22Rv1 (cell line): Measurements from ENCODE around the gene ADAMTS15.

ENCODE experiments used
- CTCF ChIP-seq: fragments of 450-650 bp; IDR thresholded peaks from 2 replicates; pipeline ENCODE4 v1.5.1; 2017; ENCODE audit warnings: mild to moderate bottlenecking
- ZFX ChIP-seq: fragments of 450-650 bp; IDR thresholded peaks from 2 replicates; pipeline ENCODE4 v1.6.1; 2017; ENCODE audit warnings: antibody characterized with exemption, borderline replicate concordance

GRCh38 chr11:130400781-130401483, 47.5 kb upstream of the ADAMTS15 start:
- TF ChIP-seq CTCF, result no peak
- TF ChIP-seq ZFX, result no peak
